Lung (tissue), 12 donors: ENCODE data around the gene MCTP2. TPM values are rescaled to one million over a fixed set of nuclear protein-coding genes. Genes with fewer than 3 reads are reported as not detected.
A peak's percentile ranks its signal among the peaks of the same experiment; 100 is the strongest.

Source experiments
- ATAC-seq: fragments of 200-7000 bp; cut with Tn5 transposase; one replicate; pipeline ENCODE4 v1.9.1; 2020; ENCODE audit warnings: moderate number of reproducible peaks; ENCODE audit not compliant: insufficient read depth, low FRiP score
- DNase-seq, 3 donors: peaks; one replicate each; pipeline ENCODE4 v3.0.0-alpha.2; 2013 to 2017
- H3K27ac ChIP-seq, 2 donors: one replicate each; pipeline ENCODE4 v1.5.1; 2013; ENCODE audit warnings: mild to moderate bottlenecking in 2 of 2, moderate library complexity in 2 of 2, control low read depth in 1 of 2, inconsistent platforms in 1 of 2, low read depth in 1 of 2, low read length in 1 of 2
- H3K27me3 ChIP-seq, 3 donors: one replicate each; pipeline ENCODE4 v1.5.1; 2013; ENCODE audit warnings: low read length in 2 of 3; ENCODE audit not compliant: control insufficient read depth in 3 of 3, insufficient read depth in 3 of 3
- H3K36me3 ChIP-seq, 4 donors: one replicate each; pipeline ENCODE4 v1.5.1; 2013; ENCODE audit warnings: low read length in 4 of 4, mild to moderate bottlenecking in 1 of 4, moderate library complexity in 1 of 4; ENCODE audit not compliant: control insufficient read depth in 4 of 4, insufficient read depth in 4 of 4
- H3K4me1 ChIP-seq, 5 donors: one replicate each; pipeline ENCODE4 v1.5.1; 2013; ENCODE audit warnings: low read length in 5 of 5, mild to moderate bottlenecking in 2 of 5, moderate library complexity in 1 of 5; ENCODE audit not compliant: control insufficient read depth in 5 of 5, insufficient read depth in 5 of 5
- H3K4me3 ChIP-seq: one replicate; pipeline ENCODE4 v1.5.1; 2013; ENCODE audit warnings: mild to moderate bottlenecking, control low read depth, moderate library complexity
- H3K9ac ChIP-seq, 2 donors: one replicate each; pipeline ENCODE4 v1.5.1; 2013; ENCODE audit warnings: low read length in 2 of 2, control low read depth in 1 of 2; ENCODE audit not compliant: insufficient read depth in 1 of 2
- H3K9me3 ChIP-seq, 4 donors: one replicate each; pipeline ENCODE4 v1.5.1; 2013; ENCODE audit warnings: low read length in 3 of 4, mild to moderate bottlenecking in 1 of 4, moderate library complexity in 1 of 4; ENCODE audit not compliant: control insufficient read depth in 4 of 4, insufficient read depth in 3 of 4
- CTCF ChIP-seq: IDR thresholded peaks from 2 replicates; pipeline ENCODE4 v1.5.1; 2012; ENCODE audit warnings: mild to moderate bottlenecking; ENCODE audit errors: control extremely low read depth, extremely low read depth
- WGBS, 2 donors: extraction: QIAGEN DNeasy Blood & Tissue Kit; methylation state at CpG; one replicate each; pipeline ENCODE4 v1.1.7; 2013; 5-methylcytosine and 5-hydroxymethylcytosine counted together
- polyA plus RNA-seq, 2 donors: library from polyadenylated mRNA; stranded (reverse); fragments of 200-250 nt; gene quantifications; one replicate each; pipeline ENCODE4 v1.2.1, GENCODE V29; 2013
- total RNA-seq, 2 donors: library from RNA; depleted of rRNA in 1 of 2; stranded (reverse); fragments of >200 nt in 1 of 2; gene quantifications; one replicate each; pipeline ENCODE4 v1.2.1, GENCODE V29; 2014 to 2021
- donor health status: control.
- donor health status: control.
- donor health status: Bipolar disorder and iron deficiency.
- donor health status: healthy.
- donor health status: DM: yes; HTN: yes; CAD: no.

MCTP2 gene
- total and polyA plus RNA-seq, 4 donors = 3.5 to 92.5 (median 30.2) TPM

GRCh38 chr15:94385441-94385840 lies 154.1 kb downstream of the MCTP2 start:
- DNase-seq (no peak), ATAC-seq (no peak)
- 58 to 65% methylated on average over 4 of the region's 4 CpGs for WGBS, 2 donors
- H3K4me1 ChIP-seq = peaks cover 0 to 13% (median 6%) of the 10 kb centered on the region in 5 donors
- H3K27me3 ChIP-seq = no peaks in the 10 kb centered on the region
- no peak overlapping the region for H3K4me3 ChIP-seq
- H3K27ac ChIP-seq = no peak overlapping the region
- no peaks in the 10 kb centered on the region for H3K9me3 ChIP-seq
- no peak for TF ChIP-seq CTCF
- H3K9ac ChIP-seq = no peak overlapping the region
- H3K36me3 ChIP-seq = no peaks in the 10 kb centered on the region

- Histone ChIP-seq H3K27ac (no peak overlapping the region), H3K27me3 (no peaks in the 10 kb centered on the region), H3K9me3 (no peaks in the 10 kb centered on the region), H3K36me3 (peaks cover 0 to 2% (median under 1%) of the 10 kb centered on the region in 4 donors), H3K4me3 (no peak overlapping the region), H3K4me1 (peaks cover 0 to 13% (median 6%) of the 10 kb centered on the region in 5 donors), H3K9ac (no peak overlapping the region)
- 89 to 96% methylated on average over 7 of the region's 7 CpGs for WGBS, 2 donors
- DNase-seq (no peak), ATAC-seq (no peak)
- no peak for TF ChIP-seq CTCF
Measured at GRCh38 chr15:94386351-94386750, 155.0 kb downstream of the MCTP2 start.

DNA sequence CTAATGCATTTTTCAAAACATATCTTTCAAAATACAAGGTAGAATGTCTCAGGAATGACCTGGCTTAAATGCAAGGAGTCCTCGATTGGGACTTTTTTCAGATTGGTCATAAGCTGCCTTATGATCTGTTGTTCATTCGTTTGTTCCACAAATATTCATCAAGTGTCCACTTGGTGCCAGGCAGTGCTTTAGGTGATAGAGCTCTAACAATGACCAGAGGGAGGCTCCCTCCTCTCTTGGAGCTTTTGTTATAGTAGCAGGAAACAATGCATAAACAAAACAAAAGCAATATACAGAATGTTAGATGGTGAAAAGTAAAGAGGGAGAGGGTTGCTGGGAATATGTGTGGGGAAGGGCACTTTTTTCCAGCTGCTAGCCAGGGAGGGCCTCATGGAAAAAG lies 156.1 kb downstream of the MCTP2 start:
- H3K4me3 ChIP-seq = no peak overlapping the region
- H3K4me1 ChIP-seq = peaks cover 0 to 13% (median 6%) of the 10 kb centered on the region in 5 donors
- H3K36me3 ChIP-seq = peaks cover 0 to 3% (median under 1%) of the 10 kb centered on the region in 4 donors
- DNase-seq (no peak), ATAC-seq (no peak)
- H3K27ac ChIP-seq = peak overlapping the region in 1 of 2 donors; percentile 61
- no peak for TF ChIP-seq CTCF
- no peaks in the 10 kb centered on the region for H3K9me3 ChIP-seq
- no peak overlapping the region for H3K9ac ChIP-seq
- WGBS, 2 donors = 48 to 77% methylated on average over 2 of the region's 2 CpGs
- H3K27me3 ChIP-seq = no peaks in the 10 kb centered on the region

DNA sequence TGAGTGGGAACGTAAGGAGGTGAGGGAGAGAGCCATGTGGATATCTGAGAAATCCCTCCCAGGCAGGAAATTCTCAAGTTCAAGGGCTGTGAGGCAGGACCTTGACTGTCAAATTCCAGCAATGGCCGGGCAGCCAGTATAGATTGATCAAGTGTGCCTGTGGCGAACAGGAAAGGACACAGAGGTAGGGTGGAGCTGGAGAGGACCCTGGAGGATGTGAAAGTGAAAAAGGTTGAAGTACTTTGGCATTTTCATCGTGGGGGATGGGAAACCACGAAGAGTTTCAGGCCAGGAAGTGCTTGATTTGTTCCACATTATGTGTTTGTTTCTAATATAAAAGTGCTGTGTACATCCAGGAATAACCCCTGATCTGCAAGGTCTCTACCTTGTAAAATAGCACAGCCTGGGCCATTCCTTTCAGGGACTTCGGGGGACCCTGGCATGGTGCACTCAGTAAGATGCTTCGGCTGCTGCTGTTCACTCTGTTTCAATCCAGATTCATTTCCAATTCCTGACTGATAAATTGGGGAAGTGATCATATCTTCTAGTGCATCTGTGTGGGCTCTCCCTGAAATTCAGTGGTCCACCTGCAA lies 156.6 kb downstream of the MCTP2 start:
- peak; percentile 47 for ATAC-seq
- WGBS, 2 donors = 39 to 44% methylated on average over 7 of the region's 7 CpGs
- Histone ChIP-seq H3K4me3 (no peak overlapping the region), H3K9me3 (no peaks in the 10 kb centered on the region), H3K4me1 (peaks cover 0 to 13% (median 6%) of the 10 kb centered on the region in 5 donors), H3K9ac (no peak overlapping the region), H3K36me3 (peaks cover 0 to 3% (median under 1%) of the 10 kb centered on the region in 4 donors), H3K27ac (peak overlapping the region in 1 of 2 donors; percentile 61), H3K27me3 (no peaks in the 10 kb centered on the region)
- TF ChIP-seq CTCF = no peak
- DNase-seq = peak in 1 of 3 donors; percentile 37
